WTC11 (cell line): ENCODE measurements around the gene GABBR1.

Source experiments
- ELF4 ChIP-seq: sonication (generic); formaldehyde crosslinking; IDR thresholded peaks from 2 replicates; pipeline ENCODE4 v1.8.1; 2022; ENCODE audit warnings: low read depth, mild to moderate bottlenecking, moderate library complexity, missing genetic modification reagents
- FOXP1 ChIP-seq: sonication (generic); formaldehyde crosslinking; IDR thresholded peaks from 2 replicates; pipeline ENCODE4 v1.8.0; 2022; ENCODE audit warnings: missing genetic modification reagents, mild to moderate bottlenecking, moderate library complexity, borderline replicate concordance
- NR2C2 ChIP-seq: sonication (generic); formaldehyde crosslinking; IDR thresholded peaks from 2 replicates; pipeline ENCODE4 v1.8.0; 2022; ENCODE audit warnings: mild to moderate bottlenecking, missing genetic modification reagents
- TCF7 ChIP-seq: sonication (generic); formaldehyde crosslinking; IDR thresholded peaks from 2 replicates; pipeline ENCODE4 v1.8.0; 2022; ENCODE audit warnings: mild to moderate bottlenecking, low read depth, missing genetic modification reagents, moderate library complexity
- ZNF263 ChIP-seq: sonication (generic); formaldehyde crosslinking; IDR thresholded peaks from 2 replicates; pipeline ENCODE4 v1.8.1; 2022; ENCODE audit warnings: low read depth, mild to moderate bottlenecking, moderate library complexity, missing genetic modification reagents
- TF ChIP-seq, protein P1 (sequence below): fragments of 200-600 bp; IDR thresholded peaks from 2 replicates; pipeline ENCODE4 v1.8.0; 2022; ENCODE audit warnings: antibody characterized with exemption
- TF ChIP-seq, protein P2 (sequence below): sonication (generic); formaldehyde crosslinking; IDR thresholded peaks from 2 replicates; pipeline ENCODE4 v1.8.1; 2022; ENCODE audit warnings: low read depth, missing genetic modification reagents, borderline replicate concordance
- TF ChIP-seq, protein P3 (sequence below): sonication (generic); formaldehyde crosslinking; IDR thresholded peaks from 2 replicates; pipeline ENCODE4 v1.8.0; 2022; ENCODE audit warnings: mild to moderate bottlenecking, missing genetic modification reagents
- TF ChIP-seq, protein P4 (sequence below): sonication (generic); formaldehyde crosslinking; IDR thresholded peaks from 2 replicates; pipeline ENCODE4 v1.8.1; 2022; ENCODE audit warnings: low read depth, mild to moderate bottlenecking, moderate library complexity, missing genetic modification reagents, borderline replicate concordance
- TF ChIP-seq, protein P5 (sequence below): sonication (generic); formaldehyde crosslinking; IDR thresholded peaks from 2 replicates; pipeline ENCODE4 v1.8.0; 2022; ENCODE audit warnings: missing genetic modification reagents
- TF ChIP-seq, protein P6 (sequence below): sonication (generic); formaldehyde crosslinking; conservative IDR thresholded peaks from 2 replicates; pipeline ENCODE4 v1.8.1; 2022; ENCODE audit warnings: mild to moderate bottlenecking, missing genetic modification reagents

DNA sequence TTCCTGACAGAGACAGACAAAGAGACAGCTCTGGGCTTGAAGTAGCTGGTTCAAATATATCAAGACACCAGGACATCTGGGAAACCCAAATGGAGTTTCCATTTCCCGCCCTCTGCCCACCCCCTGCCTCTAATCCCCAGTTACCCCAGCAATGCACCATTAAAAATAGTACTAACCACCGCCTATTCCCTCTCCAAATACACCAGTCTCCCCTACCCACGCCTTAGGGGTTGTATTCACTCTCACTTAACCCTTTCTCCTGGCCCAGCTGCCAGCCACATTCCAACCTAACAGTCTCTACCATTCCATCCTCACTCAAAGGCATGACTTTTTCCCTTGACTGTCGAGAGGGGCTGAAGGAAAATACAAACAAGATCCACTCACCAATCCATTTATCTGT, 22.4 kb downstream of the GABBR1 start:
- TF ChIP-seq, protein P1, sequence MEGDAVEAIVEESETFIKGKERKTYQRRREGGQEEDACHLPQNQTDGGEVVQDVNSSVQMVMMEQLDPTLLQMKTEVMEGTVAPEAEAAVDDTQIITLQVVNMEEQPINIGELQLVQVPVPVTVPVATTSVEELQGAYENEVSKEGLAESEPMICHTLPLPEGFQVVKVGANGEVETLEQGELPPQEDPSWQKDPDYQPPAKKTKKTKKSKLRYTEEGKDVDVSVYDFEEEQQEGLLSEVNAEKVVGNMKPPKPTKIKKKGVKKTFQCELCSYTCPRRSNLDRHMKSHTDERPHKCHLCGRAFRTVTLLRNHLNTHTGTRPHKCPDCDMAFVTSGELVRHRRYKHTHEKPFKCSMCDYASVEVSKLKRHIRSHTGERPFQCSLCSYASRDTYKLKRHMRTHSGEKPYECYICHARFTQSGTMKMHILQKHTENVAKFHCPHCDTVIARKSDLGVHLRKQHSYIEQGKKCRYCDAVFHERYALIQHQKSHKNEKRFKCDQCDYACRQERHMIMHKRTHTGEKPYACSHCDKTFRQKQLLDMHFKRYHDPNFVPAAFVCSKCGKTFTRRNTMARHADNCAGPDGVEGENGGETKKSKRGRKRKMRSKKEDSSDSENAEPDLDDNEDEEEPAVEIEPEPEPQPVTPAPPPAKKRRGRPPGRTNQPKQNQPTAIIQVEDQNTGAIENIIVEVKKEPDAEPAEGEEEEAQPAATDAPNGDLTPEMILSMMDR = no peak
- TF ChIP-seq NR2C2 (CRISPR knock-in tag) (no peak), FOXP1 (CRISPR knock-in tag) (no peak), ELF4 (no peak), TCF7 (CRISPR knock-in tag) (no peak), ZNF263 (CRISPR knock-in tag) (no peak)
- TF ChIP-seq, protein P2, sequence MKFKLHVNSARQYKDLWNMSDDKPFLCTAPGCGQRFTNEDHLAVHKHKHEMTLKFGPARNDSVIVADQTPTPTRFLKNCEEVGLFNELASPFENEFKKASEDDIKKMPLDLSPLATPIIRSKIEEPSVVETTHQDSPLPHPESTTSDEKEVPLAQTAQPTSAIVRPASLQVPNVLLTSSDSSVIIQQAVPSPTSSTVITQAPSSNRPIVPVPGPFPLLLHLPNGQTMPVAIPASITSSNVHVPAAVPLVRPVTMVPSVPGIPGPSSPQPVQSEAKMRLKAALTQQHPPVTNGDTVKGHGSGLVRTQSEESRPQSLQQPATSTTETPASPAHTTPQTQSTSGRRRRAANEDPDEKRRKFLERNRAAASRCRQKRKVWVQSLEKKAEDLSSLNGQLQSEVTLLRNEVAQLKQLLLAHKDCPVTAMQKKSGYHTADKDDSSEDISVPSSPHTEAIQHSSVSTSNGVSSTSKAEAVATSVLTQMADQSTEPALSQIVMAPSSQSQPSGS (CRISPR knock-in tag) = no peak
- TF ChIP-seq, protein P3, sequence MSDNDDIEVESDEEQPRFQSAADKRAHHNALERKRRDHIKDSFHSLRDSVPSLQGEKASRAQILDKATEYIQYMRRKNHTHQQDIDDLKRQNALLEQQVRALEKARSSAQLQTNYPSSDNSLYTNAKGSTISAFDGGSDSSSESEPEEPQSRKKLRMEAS (CRISPR knock-in tag) = no peak
- TF ChIP-seq, protein P4, sequence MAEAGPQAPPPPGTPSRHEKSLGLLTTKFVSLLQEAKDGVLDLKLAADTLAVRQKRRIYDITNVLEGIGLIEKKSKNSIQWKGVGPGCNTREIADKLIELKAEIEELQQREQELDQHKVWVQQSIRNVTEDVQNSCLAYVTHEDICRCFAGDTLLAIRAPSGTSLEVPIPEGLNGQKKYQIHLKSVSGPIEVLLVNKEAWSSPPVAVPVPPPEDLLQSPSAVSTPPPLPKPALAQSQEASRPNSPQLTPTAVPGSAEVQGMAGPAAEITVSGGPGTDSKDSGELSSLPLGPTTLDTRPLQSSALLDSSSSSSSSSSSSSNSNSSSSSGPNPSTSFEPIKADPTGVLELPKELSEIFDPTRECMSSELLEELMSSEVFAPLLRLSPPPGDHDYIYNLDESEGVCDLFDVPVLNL (CRISPR knock-in tag) = no peak
- TF ChIP-seq, protein P5, sequence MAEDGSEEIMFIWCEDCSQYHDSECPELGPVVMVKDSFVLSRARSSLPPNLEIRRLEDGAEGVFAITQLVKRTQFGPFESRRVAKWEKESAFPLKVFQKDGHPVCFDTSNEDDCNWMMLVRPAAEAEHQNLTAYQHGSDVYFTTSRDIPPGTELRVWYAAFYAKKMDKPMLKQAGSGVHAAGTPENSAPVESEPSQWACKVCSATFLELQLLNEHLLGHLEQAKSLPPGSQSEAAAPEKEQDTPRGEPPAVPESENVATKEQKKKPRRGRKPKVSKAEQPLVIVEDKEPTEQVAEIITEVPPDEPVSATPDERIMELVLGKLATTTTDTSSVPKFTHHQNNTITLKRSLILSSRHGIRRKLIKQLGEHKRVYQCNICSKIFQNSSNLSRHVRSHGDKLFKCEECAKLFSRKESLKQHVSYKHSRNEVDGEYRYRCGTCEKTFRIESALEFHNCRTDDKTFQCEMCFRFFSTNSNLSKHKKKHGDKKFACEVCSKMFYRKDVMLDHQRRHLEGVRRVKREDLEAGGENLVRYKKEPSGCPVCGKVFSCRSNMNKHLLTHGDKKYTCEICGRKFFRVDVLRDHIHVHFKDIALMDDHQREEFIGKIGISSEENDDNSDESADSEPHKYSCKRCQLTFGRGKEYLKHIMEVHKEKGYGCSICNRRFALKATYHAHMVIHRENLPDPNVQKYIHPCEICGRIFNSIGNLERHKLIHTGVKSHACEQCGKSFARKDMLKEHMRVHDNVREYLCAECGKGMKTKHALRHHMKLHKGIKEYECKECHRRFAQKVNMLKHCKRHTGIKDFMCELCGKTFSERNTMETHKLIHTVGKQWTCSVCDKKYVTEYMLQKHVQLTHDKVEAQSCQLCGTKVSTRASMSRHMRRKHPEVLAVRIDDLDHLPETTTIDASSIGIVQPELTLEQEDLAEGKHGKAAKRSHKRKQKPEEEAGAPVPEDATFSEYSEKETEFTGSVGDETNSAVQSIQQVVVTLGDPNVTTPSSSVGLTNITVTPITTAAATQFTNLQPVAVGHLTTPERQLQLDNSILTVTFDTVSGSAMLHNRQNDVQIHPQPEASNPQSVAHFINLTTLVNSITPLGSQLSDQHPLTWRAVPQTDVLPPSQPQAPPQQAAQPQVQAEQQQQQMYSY (CRISPR knock-in tag) = no peak
- TF ChIP-seq, protein P6, sequence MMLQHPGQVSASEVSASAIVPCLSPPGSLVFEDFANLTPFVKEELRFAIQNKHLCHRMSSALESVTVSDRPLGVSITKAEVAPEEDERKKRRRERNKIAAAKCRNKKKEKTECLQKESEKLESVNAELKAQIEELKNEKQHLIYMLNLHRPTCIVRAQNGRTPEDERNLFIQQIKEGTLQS (CRISPR knock-in tag) = no peak
